A549 (cell line): ENCODE measurements around the gene ARHGEF28. TPM values are rescaled to one million over a fixed set of nuclear protein-coding genes. Genes with fewer than 3 reads are reported as not detected.
A peak's percentile ranks its signal among the peaks of the same experiment; 100 is the strongest.

Source experiments
- ATAC-seq, 2 experiments: fragments of 200-7000 bp in 1 of 2; fragments of >200 bp in 1 of 2; cut with Nextera tagmentation in 1 of 2; cut with Tn5 transposase in 1 of 2; 3 replicates each; pipeline versions ENCODE4 v1.8.0 to v1.9.1; 2018 to 2020; ENCODE audit warnings: mild to moderate bottlenecking in 1 of 2, moderate library complexity in 1 of 2
- CTCF ChIA-PET: fragments of 300-600 bp; sonication (Branson Sonifier 250); formaldehyde crosslinking; extraction: SDS; loops from one replicate; lab custom pipeline; 2021; ENCODE audit warnings: antibody characterized with exemption, inconsistent platforms; lab: Yijun Ruan, JAX
- POLR2A ChIA-PET: fragments of 350-600 bp; formaldehyde crosslinking; extraction: SDS; loops from one replicate; lab custom pipeline; 2021; ENCODE audit warnings: antibody characterized with exemption, inconsistent platforms; lab: Yijun Ruan, JAX
- DNase-seq, 2 experiments: peaks; one replicate each; pipeline versions ENCODE4 v3.0.0 to v3.0.0-alpha.2; 2011 to 2016; ENCODE audit warnings: low read depth in 1 of 2, low spot score in 1 of 2
- FAIRE-seq: peaks from 2 replicates; lab custom pipeline; 2011; peaks lifted over from hg19 to GRCh38; lab: Jason Lieb, UNC
- H3K27ac ChIP-seq, 2 experiments: fragments of >200 bp; sonication (Bioruptor Twin); formaldehyde crosslinking; 3 replicates each; pipeline ENCODE4 v1.5.1; 2016 to 2017
- H3K4me1 ChIP-seq: fragments of >200 bp; sonication (Bioruptor Twin); formaldehyde crosslinking; 3 replicates; pipeline ENCODE4 v1.6.1; 2016
- H3K4me2 ChIP-seq: fragments of >200 bp; sonication (Bioruptor Twin); formaldehyde crosslinking; 3 replicates; pipeline ENCODE4 v1.6.1; 2016
- H3K4me3 ChIP-seq: fragments of >200 bp; sonication (Bioruptor Twin); formaldehyde crosslinking; 3 replicates; pipeline ENCODE4 v1.5.1; 2016
- H3K9me3 ChIP-seq: fragments of >200 bp; sonication (Bioruptor Twin); formaldehyde crosslinking; 3 replicates; pipeline ENCODE4 v1.6.1; 2016
- BCL3 ChIP-seq: fragments of >200 bp; sonication (Bioruptor Twin); formaldehyde crosslinking; IDR thresholded peaks from 3 replicates; pipeline ENCODE4 v1.6.1; 2016
- BHLHE40 ChIP-seq: IDR thresholded peaks from 2 replicates; pipeline ENCODE4 v1.6.1; 2012; ENCODE audit warnings: low read depth, low read length, inconsistent platforms
- CBX2 ChIP-seq: fragments of 200-600 bp; sonication (generic); IDR thresholded peaks from 2 replicates; pipeline ENCODE4 v1.6.1; 2016; ENCODE audit warnings: low read depth, mild to moderate bottlenecking, borderline replicate concordance
- CHD2 ChIP-seq: fragments of 150-350 bp; IDR thresholded peaks from 2 replicates; pipeline ENCODE4 v1.6.1; 2014; ENCODE audit warnings: low read length; ENCODE audit not compliant: partially characterized antibody
- CHD4 ChIP-seq: fragments of 200-600 bp; sonication (generic); IDR thresholded peaks from 2 replicates; pipeline ENCODE4 v1.6.1; 2016; ENCODE audit warnings: antibody characterized with exemption, mild to moderate bottlenecking, borderline replicate concordance
- EHF ChIP-seq: fragments of 250-450 bp; sonication (Bioruptor Pico); IDR thresholded peaks from 2 replicates; pipeline ENCODE4 v1.5.0; 2020; ENCODE audit warnings: mild to moderate bottlenecking
- EP300 ChIP-seq, 2 experiments: fragments of >200 bp; sonication (Bioruptor Twin); formaldehyde crosslinking; IDR thresholded peaks; 2 replicates in 1 of 2; 3 replicates in 1 of 2; pipeline ENCODE4 v1.6.1; 2016 to 2017
- FOSL2 ChIP-seq, 2 experiments: fragments of 450-650 bp in 1 of 2; fragments of >200 bp in 1 of 2; sonication (Bioruptor Twin) in 1 of 2; formaldehyde crosslinking; IDR thresholded peaks; 2 replicates each; pipeline versions ENCODE4 v1.5.0 to v1.6.1; 2016 to 2020; ENCODE audit warnings: mild to moderate bottlenecking in 1 of 2, moderate library complexity in 1 of 2
- GATA3 ChIP-seq: IDR thresholded peaks from 2 replicates; pipeline ENCODE4 v1.6.1; 2012; ENCODE audit warnings: borderline replicate concordance
- HEYL ChIP-seq: fragments of 250-450 bp; sonication (Bioruptor Pico); IDR thresholded peaks from 2 replicates; pipeline ENCODE4 v1.8.0; 2021; ENCODE audit warnings: mild to moderate bottlenecking, moderate library complexity
- HOXA7 ChIP-seq: fragments of 250-450 bp; sonication (Bioruptor Pico); IDR thresholded peaks from 2 replicates; pipeline ENCODE4 v1.5.0; 2020; ENCODE audit warnings: mild to moderate bottlenecking, moderate library complexity
- MAFK ChIP-seq: fragments of 450-650 bp; IDR thresholded peaks from 2 replicates; pipeline ENCODE4 v1.6.1; 2014; ENCODE audit not compliant: partially characterized antibody
- MAX ChIP-seq: IDR thresholded peaks from 2 replicates; pipeline ENCODE4 v1.6.1; 2012
- MAZ ChIP-seq: fragments of 150-350 bp; IDR thresholded peaks from 2 replicates; pipeline ENCODE4 v1.6.1; 2014; ENCODE audit warnings: antibody characterized with exemption, low read depth, low read length, borderline replicate concordance
- MYC ChIP-seq: IDR thresholded peaks from 2 replicates; pipeline ENCODE4 v1.6.1; 2012; ENCODE audit warnings: mild to moderate bottlenecking, inconsistent platforms, low read length, improper control_type of control experiment, borderline replicate concordance
- NFE2L2 ChIP-seq: fragments of 150-350 bp; conservative IDR thresholded peaks from 2 replicates; pipeline ENCODE4 v1.6.1; 2014; ENCODE audit warnings: low read length
- PHF8 ChIP-seq: fragments of 200-600 bp; sonication (generic); IDR thresholded peaks from 2 replicates; pipeline ENCODE4 v1.6.1; 2016; ENCODE audit warnings: low read depth, mild to moderate bottlenecking, antibody characterized with exemption, moderate library complexity, borderline replicate concordance
- POLR2A ChIP-seq: IDR thresholded peaks from 2 replicates; pipeline ENCODE4 v1.6.1; 2012; ENCODE audit warnings: mild to moderate bottlenecking, low read length
- RFX5 ChIP-seq: fragments of 450-650 bp; IDR thresholded peaks from 2 replicates; pipeline ENCODE4 v1.7.1; 2014; ENCODE audit warnings: antibody characterized with exemption, mild to moderate bottlenecking, moderate library complexity
- TFCP2L1 ChIP-seq: fragments of 250-450 bp; sonication (Bioruptor Pico); IDR thresholded peaks from 2 replicates; pipeline ENCODE4 v1.5.0; 2021; ENCODE audit warnings: mild to moderate bottlenecking
- TP53 ChIP-seq: fragments of 250-450 bp; sonication (Bioruptor Pico); IDR thresholded peaks from 2 replicates; pipeline ENCODE4 v1.5.0; 2021; ENCODE audit warnings: mild to moderate bottlenecking, moderate library complexity
- ZSCAN20 ChIP-seq: fragments of 250-450 bp; sonication (Bioruptor Pico); IDR thresholded peaks from 2 replicates; pipeline ENCODE4 v1.8.0; 2022; ENCODE audit warnings: mild to moderate bottlenecking, moderate library complexity
- WGBS: methylation state at CpG from one replicate; pipeline ENCODE4 v1.1.6; 2017; ENCODE audit errors: missing lambda C conversion rate; 5-methylcytosine and 5-hydroxymethylcytosine counted together
- polyA plus RNA-seq, 4 experiments: library from polyadenylated mRNA; depleted of rRNA in 3 of 4; stranded (reverse); fragments of >200 nt; fragmentation: RNase III in 1 of 4; extraction: RNeasy Plus Mini Kit Qiagen cat#74134 plus additional on column Dnase treatment in 1 of 4; gene quantifications; 2 replicates in 3 of 4; 3 replicates in 1 of 4; pipeline ENCODE4 v1.2.3, GENCODE V29; 2011 to 2017

The ARHGEF28 gene
- polyA plus RNA-seq, 2 of the 4 experiments (the other 2 are of a cell fraction), result 17.0 to 22.3 TPM

GRCh38 chr5:73822278-73822988 lies 196.4 kb downstream of the ARHGEF28 start:
- TF ChIP-seq BCL3 (no peak), TP53 (CRISPR knock-in tag) (no peak), CBX2 (no peak), MAX (no peak), HOXA7 (no peak), HEYL (no peak), ZSCAN20 (no peak), BHLHE40 (no peak), POLR2A (no peak), RFX5 (no peak), NFE2L2 (no peak), TFCP2L1 (CRISPR knock-in tag) (no peak), CHD4 (no peak), CHD2 (no peak), MYC (no peak), PHF8 (no peak), EHF (no peak)
- Histone ChIP-seq H3K9me3 (no peaks in the 10 kb centered on the region), H3K27ac (peak overlapping the region; percentile 53 to 81; a peak in 5 of 6 replicates), H3K4me1 (peaks cover 100% of the 10 kb centered on the region), H3K4me3 (no peak overlapping the region), H3K4me2 (peak overlapping the region; percentile 83)
- ATAC-seq (peak in 1 of 2 experiments; percentile 6; a peak in 2 of 6 replicates), DNase-seq (no peak), FAIRE-seq (no peak)
- CTCF ChIA-PET, result interaction anchor here (0.9 to 2.5 kb wide), 6 partner anchors 10 to 827 kb away, joined by 3 to 8 read pairs (median 4); no protein-coding TSS in a partner anchor
- 95% methylated on average over 2 of the region's 2 CpGs for WGBS
- POLR2A ChIA-PET, result no interaction called here

GRCh38 chr5:73822989-73823339 lies 197.0 kb downstream of the ARHGEF28 start:
- CTCF ChIA-PET, result interaction anchor here (0.9 to 2.5 kb wide), 6 partner anchors 10 to 826 kb away, joined by 3 to 8 read pairs (median 4); no protein-coding TSS in a partner anchor
- Histone ChIP-seq H3K4me2 (peak overlapping the region; percentile 83), H3K4me3 (no peak overlapping the region), H3K27ac (peak overlapping the region; percentile 53 to 81; a peak in 4 of 6 replicates), H3K4me1 (peaks cover 96% of the 10 kb centered on the region), H3K9me3 (no peaks in the 10 kb centered on the region)
- 1% methylated on average over 4 of the region's 4 CpGs for WGBS
- peak in 1 of 2 experiments; percentile 36; a peak in 2 of 6 replicates for ATAC-seq
- peak in 1 of 2 experiments; percentile 25 for DNase-seq
- TF ChIP-seq FOSL2 (IDR thresholded peaks at IDR 0.05), result 0 out of 2 replicates have a peak, but pooled peaks have one; percentile 18
- peak; percentile 74 for TF ChIP-seq FOSL2 (CRISPR knock-in tag; IDR thresholded peaks at IDR 0.05)
- TF ChIP-seq MAZ, result no peak
- FAIRE-seq, result no peak
- POLR2A ChIA-PET, result no interaction called here

GRCh38 chr5:73823508-73823925 lies 197.5 kb downstream of the ARHGEF28 start:
- Histone ChIP-seq H3K4me2 (peak overlapping the region; percentile 83), H3K27ac (peak overlapping the region; percentile 53 to 81; a peak in 4 of 6 replicates)
- POLR2A ChIA-PET, result no interaction called here

More at GRCh38 chr5:73823508-73823925, 197.5 kb downstream of the ARHGEF28 start:
- FAIRE-seq, result no peak
- peak in 1 of 2 experiments; percentile 60 for DNase-seq
- 11% methylated on average over 1 of the region's 1 CpG for WGBS
- TF ChIP-seq MAFK, result no peak
- 0 out of 5 replicates have a peak, but pooled peaks of 1 of the 2 experiments have one; percentile 12 for TF ChIP-seq EP300 (IDR thresholded peaks at IDR 0.05)
- peak; percentile 42; the same call in 1 of the 2 replicates for TF ChIP-seq GATA3
- Histone ChIP-seq H3K4me3 (no peak overlapping the region), H3K9me3 (no peaks in the 10 kb centered on the region), H3K4me1 (peaks cover 90% of the 10 kb centered on the region)
- peak in 1 of 2 experiments; percentile 62; a peak in 3 of 6 replicates for ATAC-seq
- CTCF ChIA-PET, result interaction anchor here (0.9 to 1.6 kb wide), 5 partner anchors 11 to 826 kb away, joined by 3 to 4 read pairs (median 4); no protein-coding TSS in a partner anchor
